IMR-90 (cell line): ENCODE measurements around the gene FXR2.

Source experiments
- BHLHE40 ChIP-seq: fragments of 150-350 bp; IDR thresholded peaks from 2 replicates; pipeline ENCODE4 v1.6.1; 2016; ENCODE audit warnings: mild to moderate bottlenecking, low read depth, low read length
- CTCF ChIP-seq: conservative IDR thresholded peaks from 2 replicates; pipeline ENCODE4 v1.5.1; 2012; ENCODE audit warnings: mild to moderate bottlenecking, low read depth, low read length, improper control_type of control experiment
- ELK1 ChIP-seq: fragments of 150-350 bp; IDR thresholded peaks from 2 replicates; pipeline ENCODE4 v1.6.1; 2016; ENCODE audit warnings: low read depth, mild to moderate bottlenecking, low read length, moderate library complexity, borderline replicate concordance
- FOS ChIP-seq: fragments of 150-350 bp; IDR thresholded peaks from 2 replicates; pipeline ENCODE4 v1.6.1; 2016; ENCODE audit warnings: low read depth, low read length
- MAFK ChIP-seq: IDR thresholded peaks from 2 replicates; pipeline ENCODE4 v1.6.1; 2012; ENCODE audit warnings: low read depth, low read length, improper control_type of control experiment
- MAZ ChIP-seq: IDR thresholded peaks from 2 replicates; pipeline ENCODE4 v1.6.1; 2012; ENCODE audit warnings: low read depth, mild to moderate bottlenecking, low read length, improper control_type of control experiment, moderate library complexity, borderline replicate concordance
- NFE2L2 ChIP-seq: fragments of 150-350 bp; IDR thresholded peaks from 2 replicates; pipeline ENCODE4 v1.6.1; 2016; ENCODE audit warnings: low read depth, mild to moderate bottlenecking, low read length
- POLR2A ChIP-seq: IDR thresholded peaks from 2 replicates; pipeline ENCODE4 v1.6.1; 2012; ENCODE audit warnings: mild to moderate bottlenecking, low read depth, low read length
- RAD21 ChIP-seq: IDR thresholded peaks from 2 replicates; pipeline ENCODE4 v1.6.1; 2012; ENCODE audit warnings: low read length, improper control_type of control experiment
- SMC3 ChIP-seq: fragments of 150-350 bp; IDR thresholded peaks from 2 replicates; pipeline ENCODE4 v1.6.1; 2016; ENCODE audit warnings: low read depth, mild to moderate bottlenecking, antibody characterized with exemption, low read length, moderate library complexity

- TF ChIP-seq CTCF (no peak), BHLHE40 (no peak), POLR2A (no peak), NFE2L2 (no peak), SMC3 (no peak), FOS (no peak), ELK1 (no peak), MAZ (no peak), RAD21 (no peak), MAFK (no peak)
These were observed 8.4 kb downstream of the FXR2 start for GRCh38 chr17:7606280-7606679.
